Measurements from ENCODE around the gene HOXB13.

HOXB13 gene

GRCh38 chr17:48725004-48725287 lies 3.6 kb downstream of the HOXB13 start:
- no peak for DNase-seq (ENCODE audit: insufficient read length, low spot score)
- no peak for FAIRE-seq
- no peak for TF ChIP-seq CTCF (IDR thresholded peaks at IDR 0.05; ENCODE audit: insufficient read depth, missing control alignments)

GRCh38 chr17:48724251-48725003 lies 4.1 kb downstream of the HOXB13 start:
- no peak for DNase-seq (ENCODE audit: insufficient read length, low spot score)
- TF ChIP-seq CTCF (IDR thresholded peaks at IDR 0.05; ENCODE audit: insufficient read depth, missing control alignments) = peak; percentile 95
- no peak for FAIRE-seq

GRCh38 chr17:48723423-48724250 lies 4.9 kb downstream of the HOXB13 start:
- no peak for FAIRE-seq
- TF ChIP-seq CTCF (IDR thresholded peaks at IDR 0.05; ENCODE audit: insufficient read depth, missing control alignments) = no peak
- no peak for DNase-seq (ENCODE audit: insufficient read length, low spot score)

GRCh38 chr17:48722915-48723422 lies 5.6 kb downstream of the HOXB13 start, which contains the start of gene PRAC2:
TSS of gene PRAC2 (plus strand) at chr17:48723185. CDS start at chr17:48724411, 1,226 bp downstream.
- TF ChIP-seq CTCF (IDR thresholded peaks at IDR 0.05; ENCODE audit: insufficient read depth, missing control alignments) = no peak
- no peak for FAIRE-seq
- DNase-seq (ENCODE audit: insufficient read length, low spot score) = no peak

GRCh38 chr17:48722201-48722907 lies 6.2 kb downstream of the HOXB13 start, which contains the start of gene PRAC1:
TSS of gene PRAC1 (minus strand) at chr17:48722518. CDS start at chr17:48722392, 126 bp downstream.
- FAIRE-seq = no peak
- no peak for DNase-seq (ENCODE audit: insufficient read length, low spot score)
- TF ChIP-seq CTCF (IDR thresholded peaks at IDR 0.05; ENCODE audit: insufficient read depth, missing control alignments) = no peak

- no peak for FAIRE-seq
- DNase-seq (ENCODE audit: insufficient read length, low spot score) = no peak
- no peak for TF ChIP-seq CTCF (IDR thresholded peaks at IDR 0.05; ENCODE audit: insufficient read depth, missing control alignments)
Observed at GRCh38 chr17:48721009-48721402, 7.5 kb downstream of the HOXB13 start.
